ENCODE data around the gene PTCH1. TPM values are rescaled to one million over a fixed set of nuclear protein-coding genes. Genes with fewer than 3 reads are reported as not detected.

The PTCH1 gene
- total RNA-seq, 4 donors from 2014 or later, result 4.2 to 6.9 (median 5.2) TPM

- H3K36me3 ChIP-seq, result peaks cover 0 to 78% of the 10 kb centered on the region in 2 donors
- no peaks in the 10 kb centered on the region for H3K4me1 ChIP-seq
- H3K9me3 ChIP-seq, result no peaks in the 10 kb centered on the region
- TF ChIP-seq, protein P1, sequence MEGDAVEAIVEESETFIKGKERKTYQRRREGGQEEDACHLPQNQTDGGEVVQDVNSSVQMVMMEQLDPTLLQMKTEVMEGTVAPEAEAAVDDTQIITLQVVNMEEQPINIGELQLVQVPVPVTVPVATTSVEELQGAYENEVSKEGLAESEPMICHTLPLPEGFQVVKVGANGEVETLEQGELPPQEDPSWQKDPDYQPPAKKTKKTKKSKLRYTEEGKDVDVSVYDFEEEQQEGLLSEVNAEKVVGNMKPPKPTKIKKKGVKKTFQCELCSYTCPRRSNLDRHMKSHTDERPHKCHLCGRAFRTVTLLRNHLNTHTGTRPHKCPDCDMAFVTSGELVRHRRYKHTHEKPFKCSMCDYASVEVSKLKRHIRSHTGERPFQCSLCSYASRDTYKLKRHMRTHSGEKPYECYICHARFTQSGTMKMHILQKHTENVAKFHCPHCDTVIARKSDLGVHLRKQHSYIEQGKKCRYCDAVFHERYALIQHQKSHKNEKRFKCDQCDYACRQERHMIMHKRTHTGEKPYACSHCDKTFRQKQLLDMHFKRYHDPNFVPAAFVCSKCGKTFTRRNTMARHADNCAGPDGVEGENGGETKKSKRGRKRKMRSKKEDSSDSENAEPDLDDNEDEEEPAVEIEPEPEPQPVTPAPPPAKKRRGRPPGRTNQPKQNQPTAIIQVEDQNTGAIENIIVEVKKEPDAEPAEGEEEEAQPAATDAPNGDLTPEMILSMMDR (IDR thresholded peaks at IDR 0.05 in 4 of 5, conservative IDR thresholded peaks at IDR 0.05 in 1 of 5), result no peak
- no peak for TF ChIP-seq POLR2A (IDR thresholded peaks at IDR 0.05)
- H3K27ac ChIP-seq, result no peak overlapping the region
- ATAC-seq (no peak), DNase-seq (no peak)
- H3K27me3 ChIP-seq, result no peaks in the 10 kb centered on the region
- in situ Hi-C loops (cut with MboI; ENCODE audit: low sequenced_read_pairs in 4 of 4), result no loop called here
- H3K4me3 ChIP-seq, result no peak overlapping the region
- intact Hi-C loops (cut with DNase I; ENCODE audit: low total_unique reads), result no loop called here
These were observed 66.4 kb downstream of the PTCH1 start for GRCh38 chr9:95450171-95451064.

- H3K4me1 ChIP-seq, result no peaks in the 10 kb centered on the region
These were observed 67.8 kb downstream of the PTCH1 start for GRCh38 chr9:95449016-95449415.

DNA sequence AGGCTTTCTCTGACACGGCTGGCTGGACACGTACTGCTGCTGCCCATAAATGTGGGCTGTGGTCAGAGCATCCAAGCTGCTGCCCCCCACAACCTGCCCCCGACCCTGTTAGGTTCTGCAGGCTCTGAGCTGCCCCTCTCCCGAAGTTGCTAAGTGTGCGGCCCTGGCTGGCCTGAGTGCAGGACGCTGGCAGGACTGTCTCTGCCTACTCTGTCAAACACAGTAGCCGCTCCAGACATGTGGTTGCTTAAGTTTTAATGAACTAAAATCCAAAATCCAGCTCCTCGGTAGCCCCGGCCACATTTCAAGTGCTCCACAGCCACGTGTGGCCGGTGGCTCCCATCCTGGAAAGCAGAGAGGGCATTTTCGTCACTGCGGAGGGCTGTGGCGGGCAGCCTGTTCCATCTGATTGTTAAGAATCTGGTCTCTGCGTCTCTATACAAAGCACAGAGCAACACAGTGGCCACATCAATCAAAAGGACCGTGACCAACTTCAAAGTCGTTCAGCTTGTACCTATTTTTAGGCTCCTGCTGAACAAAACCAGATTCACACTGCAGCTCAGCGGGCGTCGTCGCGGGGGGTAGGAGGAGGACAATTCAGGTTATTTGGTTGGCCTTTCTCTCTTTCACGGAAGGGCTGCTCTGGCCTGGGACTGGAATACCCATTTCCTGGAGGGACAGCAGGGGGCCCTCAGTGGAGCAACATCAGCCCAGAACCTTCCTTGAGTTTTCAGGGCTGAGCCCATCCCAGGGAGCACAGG, 68.9 kb downstream of the PTCH1 start:
- no peaks in the 10 kb centered on the region for H3K9me3 ChIP-seq
- H3K4me3 ChIP-seq, result no peak overlapping the region
- in situ Hi-C loops (cut with MboI; ENCODE audit: low sequenced_read_pairs in 4 of 4), result no loop called here
- DNase-seq (no peak), ATAC-seq (no peak)
- H3K4me1 ChIP-seq, result no peaks in the 10 kb centered on the region
- H3K27ac ChIP-seq, result no peak overlapping the region
- TF ChIP-seq POLR2A (IDR thresholded peaks at IDR 0.05), result no peak
- TF ChIP-seq, protein P1 (IDR thresholded peaks at IDR 0.05 in 4 of 5, conservative IDR thresholded peaks at IDR 0.05 in 1 of 5), result no peak
- peaks cover 0 to 63% of the 10 kb centered on the region in 2 donors for H3K36me3 ChIP-seq
- H3K27me3 ChIP-seq, result no peaks in the 10 kb centered on the region
- intact Hi-C loops (cut with DNase I; ENCODE audit: low total_unique reads), result no loop called here

More at GRCh38 chr9:95449016-95449415, 67.8 kb downstream of the PTCH1 start:
- Histone ChIP-seq H3K4me3 (no peak overlapping the region), H3K27me3 (no peaks in the 10 kb centered on the region), H3K27ac (no peak overlapping the region), H3K9me3 (no peaks in the 10 kb centered on the region), H3K36me3 (peaks cover 0 to 75% of the 10 kb centered on the region in 2 donors)
- ATAC-seq (no peak), DNase-seq (no peak)
- in situ Hi-C loops (cut with MboI; ENCODE audit: low sequenced_read_pairs in 4 of 4), result no loop called here
- TF ChIP-seq, protein P1 (IDR thresholded peaks at IDR 0.05 in 4 of 5, conservative IDR thresholded peaks at IDR 0.05 in 1 of 5), result no peak
- no peak for TF ChIP-seq POLR2A (IDR thresholded peaks at IDR 0.05)
- intact Hi-C loops (cut with DNase I; ENCODE audit: low total_unique reads), result no loop called here

GRCh38 chr9:95446984-95447383, 69.8 kb downstream of the PTCH1 start:
- in situ Hi-C loops (cut with MboI; ENCODE audit: low sequenced_read_pairs in 4 of 4), result no loop called here

More at GRCh38 chr9:95446984-95447383, 69.8 kb downstream of the PTCH1 start:
- TF ChIP-seq POLR2A (IDR thresholded peaks at IDR 0.05), result no peak
- TF ChIP-seq, protein P1 (IDR thresholded peaks at IDR 0.05 in 4 of 5, conservative IDR thresholded peaks at IDR 0.05 in 1 of 5), result no peak
- Histone ChIP-seq H3K9me3 (no peaks in the 10 kb centered on the region), H3K27me3 (no peaks in the 10 kb centered on the region), H3K27ac (no peak overlapping the region), H3K36me3 (peaks cover 0 to 57% of the 10 kb centered on the region in 2 donors), H3K4me3 (no peak overlapping the region), H3K4me1 (no peaks in the 10 kb centered on the region)
- DNase-seq (no peak), ATAC-seq (no peak)
- intact Hi-C loops (cut with DNase I; ENCODE audit: low total_unique reads), result no loop called here
